OCI-M1 (cell line): ENCODE data around the gene AHDC1.

Experiments used
- DNase-seq: peaks from one replicate; lab custom pipeline; 2025; lab: John Stamatoyannopoulos, UW

Gene AHDC1

GRCh38 chr1:27531959-27532685 is 71.8 kb downstream of the AHDC1 start:
- no peak for DNase-seq

- no peak for DNase-seq
These were observed 73.8 kb downstream of the AHDC1 start for GRCh38 chr1:27530192-27530591.

- no peak for DNase-seq
These were observed 74.3 kb downstream of the AHDC1 start for GRCh38 chr1:27529704-27530018.

- no peak for DNase-seq
These were observed 74.9 kb downstream of the AHDC1 start for GRCh38 chr1:27528818-27529703.

GRCh38 chr1:27527890-27528817 is 75.8 kb downstream of the AHDC1 start:
- no peak for DNase-seq

GRCh38 chr1:27527223-27527889 is 76.6 kb downstream of the AHDC1 start:
- no peak for DNase-seq

- DNase-seq: peak; percentile 36
These were observed 77.2 kb downstream of the AHDC1 start for GRCh38 chr1:27526569-27527222.

GRCh38 chr1:27525296-27526272 is 78.4 kb downstream of the AHDC1 start:
- peak; percentile 92 for DNase-seq

- DNase-seq: no peak
These were observed 80.5 kb downstream of the AHDC1 start for GRCh38 chr1:27523337-27524020.

- DNase-seq: no peak
These were observed 81.3 kb downstream of the AHDC1 start for GRCh38 chr1:27522432-27523336.

GRCh38 chr1:27521861-27522431 is 82.0 kb downstream of the AHDC1 start:
- DNase-seq: no peak

GRCh38 chr1:27521336-27521831 is 82.6 kb downstream of the AHDC1 start:
- DNase-seq: no peak

- no peak for DNase-seq
These were observed 83.3 kb downstream of the AHDC1 start for GRCh38 chr1:27520651-27521050.

GRCh38 chr1:27519331-27520258 is 84.3 kb downstream of the AHDC1 start:
- no peak for DNase-seq

- no peak for DNase-seq
These were observed 85.1 kb downstream of the AHDC1 start for GRCh38 chr1:27518808-27519207.

- DNase-seq: no peak
These were observed 85.8 kb downstream of the AHDC1 start for GRCh38 chr1:27517907-27518718.
